HCT116 (cell line): Measurements from ENCODE around the gene SEMA5B. TPM values are rescaled to one million over a fixed set of nuclear protein-coding genes. Genes with fewer than 3 reads are reported as not detected.

ENCODE experiments used
- ATAC-seq: fragments of 200-7000 bp; cut with Tn5 transposase; 2 replicates; pipeline ENCODE4 v1.9.1; 2020; ENCODE audit warnings: mild to moderate bottlenecking, moderate library complexity
- BruUV-seq: library from RNA; stranded (reverse); fragments of 400-500 nt; replicated peaks from 2 replicates; lab custom pipeline; 2021; lab: Mats Ljungman, UMichigan
- CTCF ChIA-PET: fragments of 300-600 bp; sonication (Branson Sonifier 250); formaldehyde crosslinking; loops from one replicate; lab custom pipeline; 2021; ENCODE audit warnings: antibody characterized with exemption; lab: Charles Lee
- POLR2A ChIA-PET: fragments of 300-600, 350-600 bp; sonication (Branson Sonifier 250); formaldehyde crosslinking; loops from one replicate; lab custom pipeline; 2021; ENCODE audit warnings: antibody characterized with exemption; lab: Charles Lee
- RAD21 ChIA-PET, 2 experiments: fragments of 300-600 bp; sonication (Branson Sonifier 250); formaldehyde crosslinking; loops; one replicate each; lab custom pipeline; 2023; ENCODE audit warnings: low total read pairs in 2 of 2; ENCODE audit not compliant: uncharacterized antibody in 2 of 2, unreplicated experiment in 2 of 2, low non-redundant PET in 1 of 2; lab: Charles Lee
- DNase-seq: peaks from one replicate; pipeline ENCODE4 v3.0.0-alpha.2; 2010; ENCODE audit warnings: low read depth, low spot score
- H2AFZ ChIP-seq: fragments of 200-600 bp; shearing (Covaris generic), sonication (generic); 2 replicates; pipeline ENCODE4 v1.6.1; 2017; ENCODE audit warnings: low read depth, mixed run types, mixed read lengths, antibody characterized with exemption, low read length; ENCODE audit not compliant: poor library complexity, severe bottlenecking
- H3K27ac ChIP-seq: 2 replicates; pipeline ENCODE4 v1.5.1; 2012; ENCODE audit warnings: low read depth, low read length
- H3K27me3 ChIP-seq: fragments of 200-600 bp; sonication (generic); 2 replicates; pipeline ENCODE4 v1.6.1; 2016; ENCODE audit warnings: mixed run types, low read length, mixed read lengths; ENCODE audit not compliant: insufficient read depth
- H3K36me3 ChIP-seq, 2 experiments: fragments of 200-500 bp in 1 of 2; fragments of 200-600 bp in 1 of 2; sonication (Bioruptor generic) in 1 of 2; sonication (generic) in 1 of 2; 2 replicates each; pipeline versions ENCODE4 v1.5.1 to v1.6.1; 2014 to 2016; ENCODE audit warnings: low read length in 2 of 2, inconsistent platforms in 1 of 2, mixed read lengths in 1 of 2, mixed run types in 1 of 2; ENCODE audit not compliant: insufficient read depth in 2 of 2, control insufficient read depth in 1 of 2
- H3K4me1 ChIP-seq, 2 experiments: fragments of 200-600 bp in 1 of 2; sonication (generic) in 1 of 2; 2 replicates each; pipeline versions ENCODE4 v1.5.1 to v1.6.1; 2012 to 2017; ENCODE audit warnings: low read length in 2 of 2, inconsistent platforms in 1 of 2, mild to moderate bottlenecking in 1 of 2, mixed read lengths in 1 of 2, mixed run types in 1 of 2, moderate library complexity in 1 of 2; ENCODE audit not compliant: insufficient read depth in 2 of 2, control insufficient read depth in 1 of 2
- H3K4me2 ChIP-seq: fragments of 200-600 bp; sonication (generic); 2 replicates; pipeline ENCODE4 v1.6.1; 2017; ENCODE audit warnings: mixed run types, low read length, mixed read lengths
- H3K4me3 ChIP-seq, 2 experiments: fragments of 200-600 bp in 1 of 2; sonication (generic) in 1 of 2; replicated peaks in 1 of 2; 2 replicates each; pipeline ENCODE4 v1.5.1; 2011 to 2016; ENCODE audit warnings: low read length in 2 of 2, control low read depth in 1 of 2, low read depth in 1 of 2, mild to moderate bottlenecking in 1 of 2, mixed read lengths in 1 of 2, mixed run types in 1 of 2
- H3K79me2 ChIP-seq: fragments of 200-600 bp; sonication (generic); 2 replicates; pipeline ENCODE4 v1.6.1; 2017; ENCODE audit warnings: mild to moderate bottlenecking, mixed run types, low read length, moderate library complexity, mixed read lengths; ENCODE audit not compliant: insufficient read depth
- H3K9ac ChIP-seq: fragments of 200-600 bp; sonication (generic); 2 replicates; pipeline ENCODE4 v1.6.1; 2016; ENCODE audit warnings: low read length, mixed read lengths
- H3K9me2 ChIP-seq: fragments of 200-600 bp; sonication (generic), shearing (Covaris generic); 2 replicates; pipeline ENCODE4 v1.6.1; 2017; ENCODE audit warnings: mixed run types, mild to moderate bottlenecking, moderate library complexity; ENCODE audit not compliant: insufficient read depth
- H3K9me3 ChIP-seq, 2 experiments: fragments of 200-500 bp in 1 of 2; fragments of 200-600 bp in 1 of 2; sonication (Bioruptor generic) in 1 of 2; sonication (generic) in 1 of 2; 2 replicates each; pipeline ENCODE4 v1.6.1; 2014 to 2017; ENCODE audit warnings: low read length in 2 of 2, mixed read lengths in 2 of 2, inconsistent platforms in 1 of 2, low read depth in 1 of 2, mild to moderate bottlenecking in 1 of 2, mixed run types in 1 of 2, moderate library complexity in 1 of 2; ENCODE audit not compliant: control insufficient read depth in 1 of 2, insufficient read depth in 1 of 2
- H4K20me1 ChIP-seq: fragments of 200-600 bp; sonication (generic), shearing (Covaris generic); 2 replicates; pipeline ENCODE4 v1.6.1; 2017; ENCODE audit warnings: mixed run types, mild to moderate bottlenecking, moderate library complexity; ENCODE audit not compliant: insufficient read depth
- CBX3 ChIP-seq: IDR thresholded peaks from 2 replicates; pipeline ENCODE4 v1.6.1; 2012; ENCODE audit warnings: low read depth
- CEBPB ChIP-seq: IDR thresholded peaks from 2 replicates; pipeline ENCODE4 v1.6.1; 2012; ENCODE audit warnings: low read depth
- EGR1 ChIP-seq: IDR thresholded peaks from 2 replicates; pipeline ENCODE4 v1.6.1; 2012; ENCODE audit warnings: low read depth
- ELF1 ChIP-seq: IDR thresholded peaks from 2 replicates; pipeline ENCODE4 v1.6.1; 2012; ENCODE audit warnings: low read depth, borderline replicate concordance
- EZH2 ChIP-seq: fragments of 200-600 bp; sonication (generic); IDR thresholded peaks from 2 replicates; pipeline ENCODE4 v1.6.1; 2017; ENCODE audit warnings: antibody characterized with exemption, mixed run types
- MAX ChIP-seq: IDR thresholded peaks from 2 replicates; pipeline ENCODE4 v1.6.1; 2012
- RAD21 ChIP-seq: IDR thresholded peaks from 2 replicates; pipeline ENCODE4 v1.6.1; 2012; ENCODE audit warnings: low read depth, mild to moderate bottlenecking
- SIN3A ChIP-seq: IDR thresholded peaks from 2 replicates; pipeline ENCODE4 v1.6.1; 2012; ENCODE audit warnings: low read depth
- TCF7L2 ChIP-seq: IDR thresholded peaks from 2 replicates; pipeline ENCODE4 v1.7.0; 2011; ENCODE audit warnings: borderline replicate concordance, inconsistent platforms; ENCODE audit not compliant: insufficient read depth, insufficient read length; ENCODE audit errors: extremely low read depth
- YY1 ChIP-seq: IDR thresholded peaks from 2 replicates; pipeline ENCODE4 v1.6.1; 2011; ENCODE audit warnings: low read length, low read depth, moderate library complexity, mild to moderate bottlenecking; ENCODE audit not compliant: insufficient replicate concordance; ENCODE audit errors: extremely low read depth
- ZBTB33 ChIP-seq: IDR thresholded peaks from 2 replicates; pipeline ENCODE4 v1.6.1; 2011; ENCODE audit warnings: mild to moderate bottlenecking, low read length, moderate library complexity; ENCODE audit not compliant: insufficient replicate concordance; ENCODE audit errors: extremely low read depth
- ZFX ChIP-seq: fragments of 450-650 bp; IDR thresholded peaks from 2 replicates; pipeline ENCODE4 v1.6.1; 2017
- intact Hi-C: fragments of 100-400 bp; cut with micrococcal nuclease; formaldehyde crosslinking; loops from 2 replicates; pipeline ENCODE4 v1.10.0; 2022
- total RNA-seq: library from RNA; stranded (reverse); gene quantifications from one replicate; pipeline ENCODE4 v1.2.1, GENCODE V29; 2021; ENCODE audit not compliant: unreplicated experiment

Gene SEMA5B
- total RNA-seq, 1 experiment from 2014 or later: 0.15 TPM

DNA sequence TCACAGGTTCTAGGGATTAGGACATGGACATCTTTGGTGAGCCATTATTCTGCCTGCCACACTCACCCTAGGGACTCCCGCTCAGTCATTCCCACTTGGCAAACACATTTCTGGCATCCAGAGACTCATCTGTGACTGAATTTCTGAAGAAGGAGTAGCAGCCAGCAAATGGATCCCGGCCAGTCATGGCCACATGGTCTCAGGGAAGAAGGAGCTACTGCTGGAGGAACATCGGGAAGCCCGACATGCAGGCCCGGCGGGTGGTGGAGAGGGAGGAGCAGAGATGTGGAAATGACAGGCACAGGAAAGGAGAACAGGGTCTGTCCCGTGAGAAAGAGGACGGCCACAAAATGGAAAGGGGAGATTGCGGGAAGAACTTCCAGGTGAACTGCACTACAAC is 65.4 kb downstream of the SEMA5B start:
- Histone ChIP-seq H4K20me1 (no peaks in the 10 kb centered on the region), H3K4me1 (no peaks in the 10 kb centered on the region), H3K9ac (no peak overlapping the region), H3K9me2 (no peaks in the 10 kb centered on the region), H3K4me2 (no peak overlapping the region), H3K4me3 (no peak overlapping the region), H3K36me3 (no peaks in the 10 kb centered on the region), H3K9me3 (no peaks in the 10 kb centered on the region), H3K27me3 (peaks cover 11% of the 10 kb centered on the region; the same call in 1 of the 2 replicates), H2AFZ (no peak overlapping the region), H3K27ac (no peak overlapping the region), H3K79me2 (no peaks in the 10 kb centered on the region)
- TF ChIP-seq ZBTB33: no peak
- no peak for TF ChIP-seq CEBPB
- no peak for TF ChIP-seq CBX3
- no peak for TF ChIP-seq EZH2
- TF ChIP-seq TCF7L2: no peak
- no peak for TF ChIP-seq YY1
- no peak for TF ChIP-seq SIN3A
- TF ChIP-seq ELF1: no peak
- no peak for TF ChIP-seq EGR1
- TF ChIP-seq MAX: no peak
- no peak for TF ChIP-seq RAD21
- no peak for TF ChIP-seq ZFX
- BruUV-seq: no TSS peak
- ChIA-PET POLR2A (no interaction called here), RAD21 (no interaction called here), CTCF (no interaction called here)
- ATAC-seq (no peak), DNase-seq (no peak)
- intact Hi-C loops: no loop called here
